Measurements from ENCODE around the gene MACROD2.

The MACROD2 gene

GRCh38 chr20:14062171-14062570 is 66.9 kb downstream of the MACROD2 start:
- no peak for ATAC-seq
- DNase-seq = no peak

- ATAC-seq (no peak), DNase-seq (no peak)
Measured at GRCh38 chr20:14062786-14063185, 67.5 kb downstream of the MACROD2 start.

- ATAC-seq (no peak), DNase-seq (no peak)
Measured at GRCh38 chr20:14064333-14064732, 69.0 kb downstream of the MACROD2 start.

DNA sequence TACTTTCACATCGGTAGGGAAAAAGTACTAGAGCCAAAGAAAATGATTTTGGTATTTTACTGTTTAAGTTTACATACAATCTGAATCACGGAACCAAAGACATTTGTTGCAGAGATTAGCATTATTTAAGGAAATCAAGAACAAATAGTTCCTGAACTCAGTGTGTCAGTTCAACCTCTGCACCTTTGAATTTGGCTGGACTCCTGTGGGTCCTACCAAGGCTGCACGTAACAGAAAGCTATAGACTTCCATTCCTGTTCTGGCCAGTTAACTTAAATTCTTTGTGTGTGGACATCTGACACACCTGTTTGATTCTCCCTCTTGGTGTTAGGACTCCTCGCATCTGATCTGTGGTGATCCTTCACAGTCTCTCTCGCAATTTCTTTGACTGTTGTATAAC is 69.6 kb downstream of the MACROD2 start:
- no peak for ATAC-seq

DNA sequence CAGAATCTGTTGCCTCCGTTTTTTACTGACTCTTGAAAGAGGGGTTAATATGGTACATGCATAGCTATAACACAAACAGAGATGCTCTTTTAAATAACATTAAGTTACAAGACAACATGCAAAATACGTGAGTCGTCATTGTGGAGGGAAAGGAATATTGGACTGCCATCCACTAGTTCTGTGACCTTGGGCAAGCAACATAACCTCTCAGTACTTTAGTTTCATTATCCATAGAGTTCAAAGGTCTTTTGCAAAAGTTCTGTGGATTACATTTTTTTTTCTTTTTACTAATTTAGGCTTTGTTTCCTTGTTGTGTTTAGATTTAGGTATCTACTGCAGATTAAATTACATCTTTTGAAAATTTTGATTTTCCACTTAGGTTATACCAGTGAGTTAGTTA is 70.5 kb downstream of the MACROD2 start:
- ATAC-seq (no peak), DNase-seq (no peak)

More for the DNA sequence above, 69.6 kb downstream of the MACROD2 start:
- DNase-seq = no peak

- no peak for DNase-seq
- no peak for ATAC-seq
Measured at GRCh38 chr20:14067603-14068002, 72.3 kb downstream of the MACROD2 start.

DNA sequence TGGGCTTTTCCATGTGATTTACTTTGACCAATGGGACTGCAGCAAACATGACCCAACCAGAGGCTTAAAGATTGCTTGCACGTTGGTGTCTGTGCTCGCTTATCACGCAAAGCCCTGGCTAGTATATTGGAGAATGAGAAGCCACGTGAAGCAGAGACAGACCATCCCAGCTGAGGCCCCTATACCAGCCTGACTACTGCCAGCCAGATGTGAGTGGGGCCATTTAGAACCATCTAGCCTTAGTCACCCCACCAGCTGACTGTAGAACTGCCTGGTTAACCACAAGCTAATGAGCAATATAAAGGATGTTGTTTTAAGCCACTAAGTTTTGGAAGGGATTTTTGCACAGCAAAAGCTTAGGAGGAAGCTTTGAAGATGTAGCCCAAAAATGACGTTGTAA is 74.5 kb downstream of the MACROD2 start:
- DNase-seq = no peak
- no peak for ATAC-seq

DNA sequence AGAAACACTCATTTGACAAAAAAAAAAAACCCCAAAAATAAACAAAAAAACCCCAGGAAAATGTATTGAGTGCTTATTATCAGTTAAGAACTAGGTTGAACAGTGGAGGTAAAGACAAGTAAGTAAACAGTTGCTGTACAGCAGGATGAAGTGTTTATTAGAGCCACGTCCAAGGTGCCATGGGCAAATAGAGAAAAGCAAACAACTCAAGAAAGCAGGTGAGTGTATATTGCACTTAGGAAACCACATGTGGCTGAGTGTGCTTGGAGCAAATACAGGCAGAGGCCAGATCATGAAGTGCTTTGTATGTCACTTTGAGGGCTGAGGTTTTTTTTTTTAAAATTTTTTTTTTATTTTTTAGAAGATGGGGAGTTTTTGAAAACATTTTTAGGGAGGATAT is 98.3 kb downstream of the MACROD2 start:
- no peak for DNase-seq
- no peak for ATAC-seq

- ATAC-seq = no peak
- no peak for DNase-seq
Measured at GRCh38 chr20:14098261-14098660, 102.9 kb downstream of the MACROD2 start.

DNA sequence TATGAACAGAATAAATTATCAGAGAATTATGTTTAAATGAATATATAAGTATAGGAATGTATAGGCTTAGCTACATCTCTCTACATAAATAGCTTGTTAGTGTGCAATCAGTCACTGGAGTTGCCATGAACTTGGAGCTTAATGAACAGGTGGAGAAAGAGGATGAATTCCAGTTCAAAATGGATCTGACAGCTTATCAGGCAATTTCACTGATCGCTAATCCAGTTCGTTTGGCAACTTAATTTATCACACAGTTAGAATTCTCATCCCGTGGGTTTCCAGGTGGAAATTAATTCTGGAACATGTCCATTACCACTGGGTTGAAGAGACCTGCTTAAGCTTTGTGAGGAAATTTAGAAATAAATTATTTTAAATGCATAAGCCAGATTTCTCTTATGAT is 118.1 kb downstream of the MACROD2 start:
- DNase-seq = no peak
- ATAC-seq = no peak

GRCh38 chr20:14114065-14114704 is 118.9 kb downstream of the MACROD2 start:
- DNase-seq = no peak
- ATAC-seq = no peak

DNA sequence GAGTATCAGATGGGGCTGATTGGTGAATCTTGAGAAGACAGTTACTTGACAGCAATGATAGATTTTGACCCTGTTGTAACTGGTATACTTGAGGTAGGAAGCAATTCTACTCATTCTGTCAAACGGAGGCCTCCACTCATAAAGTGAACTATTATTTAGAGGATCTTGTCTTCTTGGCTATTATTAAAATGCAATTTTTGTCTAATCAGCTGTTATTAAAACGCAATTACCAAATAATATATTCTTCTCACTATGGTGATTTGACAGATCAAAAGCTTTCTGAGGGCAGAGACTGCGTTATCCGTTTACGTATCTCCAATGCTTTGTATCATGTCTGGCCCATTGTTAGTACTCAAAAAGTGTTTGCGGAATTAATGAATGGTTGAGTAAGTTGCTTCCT is 120.7 kb downstream of the MACROD2 start:
- ATAC-seq (no peak), DNase-seq (no peak)

GRCh38 chr20:14117768-14118167 is 122.5 kb downstream of the MACROD2 start:
- DNase-seq (no peak), ATAC-seq (no peak)

- DNase-seq = no peak
- ATAC-seq = no peak
Measured at GRCh38 chr20:14126856-14127255, 131.5 kb downstream of the MACROD2 start.

GRCh38 chr20:14127514-14128223 is 132.4 kb downstream of the MACROD2 start:
- no peak for DNase-seq

GRCh38 chr20:14134004-14134403 is 138.7 kb downstream of the MACROD2 start:
- no peak for DNase-seq
- ATAC-seq = no peak

More at GRCh38 chr20:14127514-14128223, 132.4 kb downstream of the MACROD2 start:
- ATAC-seq = no peak

- no peak for ATAC-seq
- DNase-seq = peak; percentile 3
Measured at GRCh38 chr20:14142171-14142570, 146.9 kb downstream of the MACROD2 start.

DNA sequence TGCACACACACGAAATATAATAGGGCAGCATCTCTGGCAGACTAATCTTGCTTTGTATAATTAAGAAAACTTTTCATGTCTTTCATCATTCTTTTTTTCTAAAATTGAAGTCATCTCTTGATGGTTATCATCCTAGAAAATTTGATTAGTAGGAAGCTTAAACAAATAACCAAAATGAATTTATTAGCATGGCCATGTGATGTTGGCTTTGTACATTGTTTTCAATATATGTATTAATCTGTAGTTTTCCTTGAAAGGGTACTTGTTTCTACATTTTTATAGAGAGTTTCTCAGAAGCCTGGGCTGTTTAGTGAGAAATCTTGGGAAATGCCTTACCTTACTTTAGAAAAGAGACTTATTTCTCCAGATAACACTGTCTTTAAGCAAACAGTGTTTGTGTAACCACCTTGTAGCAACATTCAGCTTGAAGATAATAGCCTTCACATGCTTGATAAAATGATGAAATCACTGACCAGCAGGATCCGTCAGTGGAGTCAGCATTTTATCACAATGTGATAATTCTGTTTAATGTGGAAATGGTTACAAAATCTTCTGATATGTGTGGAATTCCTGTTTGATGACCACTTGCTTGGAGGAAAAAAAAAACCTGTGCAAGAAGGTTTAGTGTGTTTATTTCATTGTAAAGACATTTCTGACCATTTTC is 147.8 kb downstream of the MACROD2 start:
- ATAC-seq = no peak
- DNase-seq = no peak

- ATAC-seq (no peak), DNase-seq (no peak)
Measured at GRCh38 chr20:14148042-14148441, 152.7 kb downstream of the MACROD2 start.

DNA sequence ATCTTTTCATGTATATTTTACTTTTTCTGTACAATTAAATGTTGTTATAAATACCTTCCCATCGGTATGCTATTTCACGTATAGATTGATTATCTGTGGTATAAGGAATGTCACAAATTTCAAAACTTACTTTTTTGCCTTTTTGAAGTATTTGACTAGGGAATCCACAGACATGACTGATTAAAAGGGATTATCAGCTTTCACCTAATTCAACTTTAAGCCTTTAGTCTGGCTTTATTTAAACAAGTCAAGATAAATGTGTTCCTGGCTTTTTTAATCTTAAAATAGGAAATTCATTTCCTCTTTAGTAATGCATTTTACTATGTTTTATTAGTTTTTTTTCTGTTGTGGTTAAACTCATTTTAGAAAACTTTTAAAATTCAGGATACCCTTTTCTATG is 160.0 kb downstream of the MACROD2 start:
- no peak for DNase-seq
- no peak for ATAC-seq

- ATAC-seq = no peak
- DNase-seq = no peak
Measured at GRCh38 chr20:14178528-14178927, 183.2 kb downstream of the MACROD2 start.

DNA sequence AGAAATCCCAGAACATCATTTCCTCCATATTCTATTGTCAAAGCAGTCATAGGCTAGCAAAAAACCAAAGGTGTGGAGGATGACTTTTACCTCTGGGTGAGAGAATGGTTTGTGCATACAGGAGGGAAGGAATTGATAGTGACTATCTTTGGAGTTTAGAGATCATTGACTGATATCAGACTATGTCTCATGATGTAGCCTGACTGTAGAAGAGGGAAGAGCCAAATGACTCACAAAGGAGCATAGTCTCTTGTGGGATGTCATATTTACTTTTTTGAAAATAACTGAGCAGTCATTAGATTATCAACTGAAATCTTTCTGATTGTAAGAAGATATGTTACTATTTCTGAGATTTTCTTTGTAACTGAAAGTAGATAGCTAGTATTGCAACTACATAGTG is 183.6 kb downstream of the MACROD2 start:
- ATAC-seq (no peak), DNase-seq (no peak)

GRCh38 chr20:14189794-14190402 is 194.6 kb downstream of the MACROD2 start:
- ATAC-seq (no peak), DNase-seq (no peak)

Measured in stimulated activated naive CD8-positive, alpha-beta T cell treated with anti-CD3 and anti-CD28 coated beads, Interleukin-15, Interleukin-2, amounts not matched to agents 100 U/mL and 50 U/mL, for 24 hours (primary cell).